GM18867 (cell line): ENCODE data around the gene IFIT1B.

Experiments used
- ATAC-seq: cut with Tn5 transposase; IDR thresholded peaks from one replicate; pipeline ENCODE4 v1.9.1; 2021; ENCODE audit warnings: mild to moderate bottlenecking, moderate library complexity; ENCODE audit not compliant: unreplicated experiment

The IFIT1B gene

DNA sequence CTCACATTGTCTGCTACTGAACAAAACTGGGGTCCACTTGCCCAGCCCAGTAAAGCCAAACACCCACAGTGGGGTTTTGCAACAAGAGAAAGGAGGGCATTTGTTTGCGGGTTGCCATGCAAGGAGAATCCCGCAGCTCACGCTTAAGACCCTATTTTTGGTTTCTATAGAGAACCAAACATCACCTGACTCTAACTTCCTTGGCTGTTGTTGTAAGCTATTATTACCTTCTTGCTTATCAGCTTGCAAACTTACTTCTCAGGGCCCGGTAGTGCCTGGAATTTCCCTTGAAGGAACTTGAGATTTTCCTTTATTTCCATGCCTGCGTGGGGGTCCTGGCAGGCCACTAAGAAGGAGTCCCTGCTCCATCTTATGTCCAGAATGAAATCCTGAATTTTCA is 29.4 kb upstream of the IFIT1B start:
- ATAC-seq = no peak

GRCh38 chr10:89348975-89349374 is 28.9 kb upstream of the IFIT1B start:
- ATAC-seq = no peak

DNA sequence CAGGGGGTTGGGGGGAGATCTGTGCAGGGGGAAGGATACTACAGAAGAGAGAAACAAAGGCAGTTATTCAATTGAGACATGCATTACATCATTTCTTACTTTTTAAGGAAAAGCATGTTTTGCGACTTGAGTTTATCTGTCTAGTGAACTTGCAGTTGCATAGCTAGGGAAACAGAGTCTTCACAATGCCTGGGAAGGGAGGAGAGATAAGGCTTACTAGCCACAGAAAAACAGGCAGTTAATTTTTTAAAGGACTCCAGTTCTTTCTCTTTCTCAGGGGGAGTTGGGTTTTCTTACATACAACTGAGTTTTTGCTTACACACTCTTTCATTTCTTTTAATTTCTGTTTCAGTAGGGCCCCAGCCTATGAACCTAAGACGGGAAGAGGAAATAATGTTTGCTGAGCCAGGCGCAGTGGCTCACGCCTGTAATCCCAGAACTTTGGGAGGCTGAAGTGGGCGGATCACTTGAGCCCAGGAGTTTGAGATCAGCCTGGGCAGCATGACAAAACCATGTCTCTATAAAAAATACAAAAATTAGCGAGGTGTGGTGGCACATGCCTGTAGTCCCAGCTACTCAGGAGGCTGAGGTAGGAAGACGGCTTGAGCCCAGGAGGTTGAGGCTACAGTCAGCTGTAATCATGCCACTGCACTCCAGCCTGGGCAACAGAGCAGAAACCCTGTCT is 27.1 kb upstream of the IFIT1B start:
- ATAC-seq = peak; percentile 30

DNA sequence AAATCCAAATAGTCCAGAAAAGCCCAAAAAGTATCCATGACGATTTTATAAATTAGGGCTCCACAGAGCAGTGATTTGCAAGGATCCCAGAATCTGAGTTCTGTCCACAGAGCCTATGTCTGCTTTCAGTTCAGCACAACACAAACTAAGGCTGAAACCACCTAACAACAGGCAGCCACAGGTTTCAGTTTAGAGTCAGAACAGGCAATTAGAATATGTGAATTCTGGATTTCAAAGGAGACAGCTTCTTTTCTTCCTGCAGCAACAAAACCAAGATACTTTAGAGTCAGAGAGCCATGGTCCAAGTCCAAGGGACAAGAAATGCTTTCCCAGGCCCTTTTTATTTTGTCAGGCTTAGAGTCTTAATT is 26.5 kb upstream of the IFIT1B start:
- peak; percentile 84 for ATAC-seq

DNA sequence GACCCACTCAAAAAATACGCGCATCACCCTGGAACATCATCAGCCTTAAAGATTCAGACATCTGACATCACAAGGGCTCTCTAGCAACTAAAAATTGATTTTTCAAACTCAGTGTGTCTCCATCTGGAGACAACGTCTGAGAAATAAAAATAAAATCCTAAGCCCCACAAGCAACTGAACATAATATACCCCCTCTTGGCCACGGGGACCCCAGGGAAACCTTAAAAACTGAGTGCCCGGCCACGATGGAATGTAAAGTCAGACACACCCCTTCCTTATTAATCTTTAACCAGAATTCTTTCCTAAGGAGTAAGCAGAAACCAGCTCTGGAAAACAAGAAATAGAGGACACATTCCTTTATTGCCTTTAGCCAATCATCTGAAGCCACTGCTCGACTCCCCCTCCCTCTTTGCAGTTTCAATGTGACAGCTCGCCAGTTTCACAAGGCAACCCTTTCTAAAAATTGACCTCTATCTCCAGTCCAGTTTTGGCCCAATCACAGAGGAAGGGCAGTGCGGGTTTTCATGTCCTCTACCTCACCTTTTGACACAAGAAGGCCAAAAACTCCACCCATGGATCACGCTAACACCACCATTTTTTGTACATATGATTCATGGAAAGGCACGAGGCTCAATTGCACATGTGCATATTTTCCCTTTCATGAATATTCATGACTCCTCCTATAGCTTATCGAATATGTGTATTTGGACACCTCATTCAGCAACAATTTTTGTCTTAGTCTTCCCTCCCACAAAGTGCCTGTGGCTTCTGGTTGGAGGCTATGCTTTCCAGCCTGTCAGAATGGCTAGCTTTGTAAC is 25.9 kb upstream of the IFIT1B start:
- peak; percentile 56 for ATAC-seq

- ATAC-seq = no peak
These were observed 25.1 kb upstream of the IFIT1B start for GRCh38 chr10:89352802-89353201.

DNA sequence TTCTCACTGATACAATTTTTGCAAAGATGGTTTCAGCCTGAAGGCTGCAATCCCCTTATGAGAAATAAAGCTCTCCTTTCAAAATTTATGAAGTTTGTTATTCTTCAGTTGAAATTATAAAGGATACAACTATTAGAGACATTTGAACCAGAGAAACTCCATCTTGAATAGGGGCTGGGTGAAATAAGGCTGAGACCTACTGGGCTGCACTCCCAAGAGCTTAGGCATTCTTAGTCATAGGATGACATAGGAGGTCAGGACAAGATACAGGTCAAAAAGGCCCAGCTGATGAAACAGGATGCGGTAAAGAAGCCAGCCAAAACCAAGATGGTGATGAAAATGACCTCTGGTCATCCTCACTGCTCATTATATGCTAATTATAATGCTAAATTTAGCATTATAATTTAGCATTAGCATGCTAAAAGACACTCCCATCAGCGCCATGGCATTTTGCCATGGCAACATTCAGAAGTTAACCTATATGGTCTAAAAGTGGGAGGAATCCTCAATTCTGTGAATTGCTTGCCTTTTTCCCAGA is 22.4 kb upstream of the IFIT1B start:
- no peak for ATAC-seq

- ATAC-seq = no peak
These were observed 20.8 kb upstream of the IFIT1B start for GRCh38 chr10:89357096-89357495.

DNA sequence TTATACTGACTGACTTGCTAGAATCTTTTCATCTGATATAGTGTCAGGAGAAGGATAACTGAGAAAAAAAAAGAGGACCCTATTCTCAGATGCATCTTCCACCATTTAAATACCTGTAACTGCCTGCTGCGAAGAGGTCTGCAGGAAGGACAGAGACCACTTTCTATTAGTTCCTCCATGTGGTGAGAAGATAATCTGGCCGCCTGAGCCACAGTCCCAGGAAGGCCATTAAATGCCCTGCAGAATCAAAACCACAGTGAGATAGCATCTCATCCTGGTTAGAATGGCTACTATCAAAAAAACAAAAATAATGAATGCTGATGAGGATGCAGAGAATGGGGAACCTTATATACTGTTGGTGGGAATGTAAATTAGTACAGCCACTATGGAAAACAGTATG is 19.9 kb upstream of the IFIT1B start:
- no peak for ATAC-seq

- no peak for ATAC-seq
These were observed 17.7 kb upstream of the IFIT1B start for GRCh38 chr10:89360157-89360556.

DNA sequence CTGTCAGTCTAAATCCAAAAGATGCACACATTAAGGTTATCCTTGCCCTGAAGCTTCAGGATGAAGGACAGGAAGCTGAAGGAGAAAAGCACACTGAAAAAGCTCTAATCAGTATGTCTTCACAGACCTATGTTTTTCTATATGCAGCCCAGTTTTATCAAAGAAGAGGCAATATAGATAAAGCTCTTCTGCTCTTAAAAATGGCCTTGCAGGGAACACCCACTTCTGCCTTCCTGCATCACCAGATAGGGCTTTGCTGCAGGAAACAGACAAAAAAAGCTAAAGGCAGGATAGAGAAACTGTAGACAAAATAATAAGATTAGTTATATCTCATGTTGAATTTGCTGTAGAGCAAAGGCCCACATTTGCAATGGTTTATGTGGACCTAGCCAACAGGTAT is 14.9 kb upstream of the IFIT1B start:
- no peak for ATAC-seq

GRCh38 chr10:89363729-89364442 is 14.0 kb upstream of the IFIT1B start:
- ATAC-seq = peak; percentile 38

DNA sequence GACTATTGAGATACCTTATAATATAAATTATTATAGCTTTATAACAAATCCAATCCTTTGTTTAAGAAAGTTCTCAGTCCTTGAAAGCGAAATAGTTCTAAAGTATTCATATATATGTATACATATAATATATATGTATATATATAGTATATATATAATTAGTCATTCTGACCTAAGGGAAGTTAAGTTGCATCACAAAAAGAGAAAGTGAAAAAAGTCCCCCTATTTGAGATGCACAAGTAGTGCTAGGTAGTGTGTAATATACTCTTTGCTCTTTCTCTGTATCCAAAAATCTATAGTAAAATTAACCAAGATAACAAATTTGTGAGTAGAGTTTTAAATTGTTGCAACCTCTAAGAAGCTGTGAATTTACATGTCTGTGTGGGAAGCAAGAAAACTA is 13.3 kb upstream of the IFIT1B start:
- no peak for ATAC-seq

GRCh38 chr10:89367529-89367928 is 10.3 kb upstream of the IFIT1B start:
- ATAC-seq = peak; percentile 92

- ATAC-seq = no peak
These were observed 9.7 kb upstream of the IFIT1B start for GRCh38 chr10:89368129-89368528.

DNA sequence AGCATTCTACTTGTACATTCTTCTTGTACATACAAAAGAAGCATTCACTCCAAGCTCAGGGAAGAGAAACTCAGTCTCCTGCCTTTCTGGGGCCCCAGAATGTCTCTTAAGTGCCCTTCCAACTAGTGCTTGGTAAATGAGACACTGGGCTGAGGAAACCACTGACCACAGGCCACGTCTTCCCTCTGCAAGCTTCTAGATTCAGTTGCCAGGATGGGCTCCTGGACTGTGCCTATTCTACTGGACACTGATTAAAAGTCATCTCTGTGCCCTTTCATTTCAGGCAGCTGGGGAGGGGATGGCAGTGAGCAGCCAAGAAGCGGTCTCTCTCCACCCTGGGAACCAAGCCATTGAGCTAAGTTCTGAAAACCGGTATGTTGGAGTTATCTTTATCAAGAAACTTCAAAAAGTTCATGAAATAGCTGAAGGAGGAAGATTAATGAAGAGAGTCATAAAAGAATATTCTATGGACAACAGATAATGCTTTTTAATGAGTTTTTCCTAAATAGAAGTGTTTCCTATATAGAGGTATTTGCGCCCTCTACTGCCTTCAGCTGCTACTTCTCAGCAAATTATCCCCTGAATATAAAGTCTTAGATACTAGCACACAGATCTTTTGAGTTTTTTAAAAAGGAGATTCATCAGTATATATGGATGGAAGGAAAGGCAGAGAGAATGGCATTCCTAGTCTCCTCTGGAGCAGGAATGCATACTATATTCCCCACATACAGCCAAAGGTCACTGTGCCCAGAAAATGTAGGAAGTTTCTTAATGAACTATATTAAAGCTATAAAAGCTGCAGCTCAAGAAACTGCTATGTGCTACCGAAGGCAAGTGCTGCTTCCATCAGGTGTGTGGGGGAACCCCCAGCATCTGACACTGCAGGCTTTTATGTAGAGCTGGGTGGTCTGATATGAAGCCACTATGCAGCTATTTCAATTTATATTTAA is 8.4 kb upstream of the IFIT1B start:
- no peak for ATAC-seq

DNA sequence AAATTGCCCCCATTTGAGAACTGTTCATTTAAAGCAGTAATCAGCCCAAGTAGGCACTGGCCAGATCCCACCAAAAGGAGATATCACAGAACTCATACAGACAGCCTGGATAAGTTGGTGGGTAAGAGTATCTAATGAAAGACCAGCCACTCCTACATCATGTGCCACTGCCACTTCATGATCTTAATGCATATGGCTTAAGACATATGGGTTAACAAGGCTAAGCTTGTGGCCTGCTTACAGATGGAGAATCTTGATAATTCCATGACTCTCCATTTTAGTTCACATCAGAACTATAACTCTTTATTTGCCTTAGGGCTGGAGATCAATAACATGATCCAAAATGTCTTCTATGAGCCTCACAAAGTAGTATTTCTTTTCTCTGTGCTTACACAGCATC is 6.8 kb upstream of the IFIT1B start:
- no peak for ATAC-seq

DNA sequence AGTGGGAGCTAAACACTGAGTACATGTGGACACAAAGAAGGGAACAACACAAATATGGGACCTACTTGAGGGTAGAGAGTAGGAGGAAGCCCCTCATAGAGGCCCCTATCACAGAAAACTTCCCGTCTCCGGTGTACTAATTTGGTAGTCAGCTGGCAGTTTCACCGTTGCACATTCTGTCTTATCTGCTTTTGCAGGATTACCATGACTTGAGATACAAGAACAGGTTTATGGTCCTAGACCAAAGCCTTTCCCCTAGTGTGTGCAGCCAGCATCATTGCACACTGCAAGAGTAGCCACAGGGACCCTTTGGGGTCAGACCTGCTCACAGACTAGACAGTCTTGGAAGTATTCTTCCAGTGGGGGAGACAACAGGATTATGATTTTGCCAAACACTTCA is 5.9 kb upstream of the IFIT1B start:
- ATAC-seq = no peak

GRCh38 chr10:89373916-89374711 is 3.7 kb upstream of the IFIT1B start:
- ATAC-seq = no peak

DNA sequence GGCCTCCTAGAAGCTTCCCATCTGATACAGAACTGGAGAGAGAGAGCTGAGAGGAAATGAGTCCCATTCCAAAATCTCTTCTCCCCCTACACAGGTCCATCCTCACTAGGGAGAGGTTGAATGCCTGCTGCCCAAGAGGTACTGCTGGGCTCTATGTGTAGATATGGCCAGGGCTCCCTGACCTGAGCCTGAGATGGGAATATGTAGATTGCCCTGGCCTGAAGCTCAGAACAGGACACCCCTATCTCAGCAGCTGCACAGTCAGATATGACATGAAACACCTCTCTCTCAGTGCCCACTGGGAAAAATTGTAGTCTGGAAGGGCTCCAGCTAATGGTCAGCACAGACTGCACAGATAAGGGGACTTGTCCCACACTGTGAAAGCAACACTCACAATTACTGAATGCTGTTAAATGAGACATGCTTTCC is 3.1 kb upstream of the IFIT1B start:
- no peak for ATAC-seq
